ENCODE data around the gene ELF4. TPM values are rescaled to one million over a fixed set of nuclear protein-coding genes. Genes with fewer than 3 reads are reported as not detected.

The ELF4 gene
- total RNA-seq, 1 experiment from 2014 or later = 9.0 TPM

DNA sequence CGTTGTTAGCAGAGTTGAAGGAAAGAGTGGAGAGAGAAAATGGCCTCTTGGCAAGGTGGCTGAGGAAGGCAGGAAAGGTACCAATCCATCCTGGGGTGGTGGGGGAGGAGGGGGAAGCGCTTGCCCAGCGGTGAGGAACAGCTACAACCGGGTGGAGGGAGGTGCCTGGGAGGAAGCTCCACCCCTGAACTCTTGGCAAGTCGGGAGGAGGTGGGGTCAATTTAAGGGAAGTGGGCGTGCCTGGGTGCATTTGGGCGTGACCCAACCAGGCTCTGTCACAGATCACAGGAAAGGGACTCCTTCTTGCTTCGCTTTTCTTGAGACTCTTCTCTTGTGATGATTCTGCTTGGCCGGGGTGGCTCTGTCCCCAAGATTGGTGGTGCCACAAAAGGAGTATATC is 86.2 kb downstream of the ELF4 start:
- Histone ChIP-seq H3K9me3 (ENCODE audit: low read depth, low read length, poor library complexity, severe bottlenecking) (no peaks in the 10 kb centered on the region), H3K27ac (ENCODE audit: low read depth, low read length, poor library complexity, severe bottlenecking) (no peak overlapping the region), H3K4me1 (ENCODE audit: insufficient read depth, low read length, poor library complexity, severe bottlenecking) (no peaks in the 10 kb centered on the region), H3K27me3 (replicated peaks; ENCODE audit: insufficient read depth, low read depth, low read length, poor library complexity) (no peaks in the 10 kb centered on the region), H3K4me3 (ENCODE audit: low read depth, low read length, poor library complexity, severe bottlenecking) (no peak overlapping the region), H3K36me3 (ENCODE audit: insufficient read depth, low read length, poor library complexity, severe bottlenecking) (peaks cover 6% of the 10 kb centered on the region)
- BruUV-seq (replicated peaks) = no TSS peak
- peak; percentile 73 for DNase-seq (ENCODE audit: low spot score)
- ChIA-PET POLR2A (ENCODE audit: low non-redundant PET) (no interaction called here), CTCF (no interaction called here)
- intact Hi-C loops (cut with micrococcal nuclease; ENCODE audit: unreplicated experiment) = no loop called here
- TF ChIP-seq, protein P1, sequence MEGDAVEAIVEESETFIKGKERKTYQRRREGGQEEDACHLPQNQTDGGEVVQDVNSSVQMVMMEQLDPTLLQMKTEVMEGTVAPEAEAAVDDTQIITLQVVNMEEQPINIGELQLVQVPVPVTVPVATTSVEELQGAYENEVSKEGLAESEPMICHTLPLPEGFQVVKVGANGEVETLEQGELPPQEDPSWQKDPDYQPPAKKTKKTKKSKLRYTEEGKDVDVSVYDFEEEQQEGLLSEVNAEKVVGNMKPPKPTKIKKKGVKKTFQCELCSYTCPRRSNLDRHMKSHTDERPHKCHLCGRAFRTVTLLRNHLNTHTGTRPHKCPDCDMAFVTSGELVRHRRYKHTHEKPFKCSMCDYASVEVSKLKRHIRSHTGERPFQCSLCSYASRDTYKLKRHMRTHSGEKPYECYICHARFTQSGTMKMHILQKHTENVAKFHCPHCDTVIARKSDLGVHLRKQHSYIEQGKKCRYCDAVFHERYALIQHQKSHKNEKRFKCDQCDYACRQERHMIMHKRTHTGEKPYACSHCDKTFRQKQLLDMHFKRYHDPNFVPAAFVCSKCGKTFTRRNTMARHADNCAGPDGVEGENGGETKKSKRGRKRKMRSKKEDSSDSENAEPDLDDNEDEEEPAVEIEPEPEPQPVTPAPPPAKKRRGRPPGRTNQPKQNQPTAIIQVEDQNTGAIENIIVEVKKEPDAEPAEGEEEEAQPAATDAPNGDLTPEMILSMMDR (conservative IDR thresholded peaks at IDR 0.05; ENCODE audit: low read depth, low read length) = no peak
- no peak for TF ChIP-seq EZH2 (IDR thresholded peaks at IDR 0.05; ENCODE audit: borderline replicate concordance, low read depth, low read length, poor library complexity, severe bottlenecking)

DNA sequence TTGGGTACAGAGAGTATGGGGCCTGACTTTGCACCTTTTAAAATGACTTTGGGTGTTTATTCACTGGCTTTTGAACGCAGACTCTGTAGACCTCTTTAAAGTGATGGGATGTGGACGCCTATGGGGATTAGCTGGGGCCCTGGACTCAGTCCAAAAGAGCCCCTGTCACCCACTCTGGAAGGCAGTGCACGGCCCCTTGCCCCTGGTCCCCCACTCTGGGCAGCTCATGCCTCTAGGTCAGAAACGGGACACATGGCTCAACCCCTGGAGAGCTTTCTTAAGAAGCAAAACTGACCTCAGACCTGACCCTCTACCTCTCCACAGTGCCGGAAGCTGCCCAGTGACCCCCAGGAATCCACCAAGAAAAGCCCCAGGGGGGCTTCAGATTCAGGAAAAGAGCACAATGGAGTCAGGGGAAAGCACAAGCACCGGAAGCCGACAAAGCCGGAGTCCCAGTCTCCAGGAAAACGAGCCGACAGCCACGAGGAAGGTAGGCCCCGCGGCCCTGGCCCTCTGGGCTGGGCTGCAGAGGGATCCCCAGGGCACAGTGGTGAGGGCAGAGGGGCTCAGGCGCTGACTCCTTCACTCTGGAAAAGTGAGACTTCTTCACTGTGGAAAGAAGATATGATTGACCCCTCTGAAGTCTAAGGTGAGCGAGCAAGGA is 89.5 kb downstream of the ELF4 start:
- Histone ChIP-seq H3K4me1 (ENCODE audit: insufficient read depth, low read length, poor library complexity, severe bottlenecking) (no peaks in the 10 kb centered on the region), H3K27ac (ENCODE audit: low read depth, low read length, poor library complexity, severe bottlenecking) (no peak overlapping the region), H3K9me3 (ENCODE audit: low read depth, low read length, poor library complexity, severe bottlenecking) (no peaks in the 10 kb centered on the region), H3K4me3 (ENCODE audit: low read depth, low read length, poor library complexity, severe bottlenecking) (no peak overlapping the region), H3K36me3 (ENCODE audit: insufficient read depth, low read length, poor library complexity, severe bottlenecking) (peaks cover 6% of the 10 kb centered on the region), H3K27me3 (replicated peaks; ENCODE audit: insufficient read depth, low read depth, low read length, poor library complexity) (no peaks in the 10 kb centered on the region)
- no TSS peak for BruUV-seq (replicated peaks)
- no peak for DNase-seq (ENCODE audit: low spot score)
- TF ChIP-seq EZH2 (IDR thresholded peaks at IDR 0.05; ENCODE audit: borderline replicate concordance, low read depth, low read length, poor library complexity, severe bottlenecking) = no peak
- TF ChIP-seq, protein P1 (conservative IDR thresholded peaks at IDR 0.05; ENCODE audit: low read depth, low read length) = no peak
- ChIA-PET POLR2A (ENCODE audit: low non-redundant PET) (no interaction called here), CTCF (no interaction called here)
- intact Hi-C loops (cut with micrococcal nuclease; ENCODE audit: unreplicated experiment) = no loop called here

DNA sequence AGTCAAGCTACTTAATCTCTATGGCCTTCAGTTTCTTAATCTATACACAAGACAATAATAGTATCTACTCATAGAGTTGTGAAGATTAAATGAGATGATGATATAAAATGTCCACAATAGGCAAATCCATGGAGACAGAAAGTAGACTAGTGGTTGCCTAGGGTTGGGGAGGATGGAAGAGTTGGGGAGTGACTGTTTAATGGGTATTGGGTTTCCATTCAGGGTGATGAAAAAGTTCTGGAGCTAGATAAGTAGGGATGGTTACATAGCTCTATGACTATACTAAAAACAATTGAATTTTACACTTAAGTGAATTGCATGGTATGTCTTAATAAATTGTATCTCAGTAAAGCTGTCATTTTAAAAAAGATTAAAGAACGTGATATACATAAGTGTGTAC is 92.2 kb downstream of the ELF4 start:
- POLR2A ChIA-PET (ENCODE audit: low non-redundant PET) = no interaction called here
- no TSS peak for BruUV-seq (replicated peaks)

More for the DNA sequence above, 92.2 kb downstream of the ELF4 start:
- DNase-seq (ENCODE audit: low spot score) = no peak
- CTCF ChIA-PET = no interaction called here
- no peaks in the 10 kb centered on the region for H3K27me3 ChIP-seq (replicated peaks; ENCODE audit: insufficient read depth, low read depth, low read length, poor library complexity)
- no peak overlapping the region for H3K4me3 ChIP-seq (ENCODE audit: low read depth, low read length, poor library complexity, severe bottlenecking)
- TF ChIP-seq, protein P1 (conservative IDR thresholded peaks at IDR 0.05; ENCODE audit: low read depth, low read length) = no peak
- TF ChIP-seq EZH2 (IDR thresholded peaks at IDR 0.05; ENCODE audit: borderline replicate concordance, low read depth, low read length, poor library complexity, severe bottlenecking) = no peak
- H3K4me1 ChIP-seq (ENCODE audit: insufficient read depth, low read length, poor library complexity, severe bottlenecking) = no peaks in the 10 kb centered on the region
- intact Hi-C loops (cut with micrococcal nuclease; ENCODE audit: unreplicated experiment) = no loop called here
- H3K27ac ChIP-seq (ENCODE audit: low read depth, low read length, poor library complexity, severe bottlenecking) = no peak overlapping the region
- H3K9me3 ChIP-seq (ENCODE audit: low read depth, low read length, poor library complexity, severe bottlenecking) = no peaks in the 10 kb centered on the region
- H3K36me3 ChIP-seq (ENCODE audit: insufficient read depth, low read length, poor library complexity, severe bottlenecking) = peaks cover 14% of the 10 kb centered on the region
